ENCODE measurements around the gene MORF4L2.
"Not testable (repeated sequence)": the region's sequence is repeated elsewhere in the genome, so short reads cannot be mapped to it uniquely, and the experiment has no call there.

MORF4L2 gene

GRCh38 chrX:103678199-103678993 is 8.1 kb downstream of the MORF4L2 start:
- DNase-seq: no peak

- DNase-seq: no peak
These were observed 11.7 kb downstream of the MORF4L2 start for GRCh38 chrX:103674531-103675454.

DNA sequence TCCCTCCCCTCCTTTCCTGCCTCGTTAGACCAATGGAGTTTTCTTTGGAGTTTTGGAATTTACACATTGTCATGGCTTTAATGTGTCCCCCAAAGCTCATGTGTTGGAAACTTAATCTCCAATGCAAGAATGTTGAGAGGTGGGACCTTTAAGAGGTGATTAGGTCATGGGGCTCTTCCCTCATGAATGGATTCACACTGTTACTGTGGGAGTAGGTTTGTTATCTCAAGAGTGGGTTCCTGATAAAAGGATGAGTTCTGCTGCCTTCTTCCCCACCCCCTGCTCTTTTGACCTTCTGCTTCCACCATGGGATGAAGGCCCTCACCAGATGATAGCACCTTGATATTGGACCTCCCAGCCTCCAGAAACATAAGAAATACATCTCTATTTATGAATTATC is 16.8 kb downstream of the MORF4L2 start:
- DNase-seq: no peak

GRCh38 chrX:103666202-103667107 is 20.0 kb downstream of the MORF4L2 start:
- no peak for DNase-seq

DNA sequence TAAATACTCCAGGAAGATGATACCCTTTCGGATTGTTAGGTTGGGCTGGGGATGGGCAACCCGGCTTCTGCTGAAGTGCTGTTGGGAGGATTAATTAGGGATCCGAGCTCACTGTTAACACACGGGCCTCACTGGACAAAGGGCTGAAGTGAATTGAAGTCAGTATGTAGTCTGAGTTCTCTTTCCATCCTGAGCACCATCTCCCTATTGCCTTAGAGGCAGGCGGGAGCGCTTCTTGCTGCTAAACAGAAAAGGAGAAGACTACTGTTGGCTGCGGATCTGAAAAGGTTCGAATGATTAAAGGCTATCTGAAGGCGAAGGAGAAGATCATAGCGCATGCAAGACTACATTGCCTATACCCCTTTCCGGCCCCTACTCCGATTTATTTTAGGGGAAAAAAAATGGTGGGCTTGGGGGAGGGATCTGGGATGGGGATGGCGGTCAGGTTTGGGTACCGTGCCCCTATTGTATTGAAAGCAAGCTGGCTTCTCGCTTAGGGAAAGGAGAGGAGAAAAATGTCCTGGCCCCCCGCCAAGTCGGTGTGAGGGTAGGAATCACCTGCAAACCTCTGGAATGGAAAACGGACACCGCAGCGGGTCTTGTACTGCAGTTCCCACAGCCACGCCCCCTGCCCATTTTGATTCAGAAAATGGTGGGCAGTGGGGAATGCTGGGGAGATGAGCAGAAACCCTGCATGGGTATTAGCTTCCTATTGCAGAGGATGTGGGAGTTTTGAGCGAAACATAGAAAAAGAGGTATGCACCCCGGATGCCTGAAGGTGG is 22.3 kb downstream of the MORF4L2 start:
- no peak for DNase-seq

GRCh38 chrX:103659460-103659859 is 27.0 kb downstream of the MORF4L2 start:
- not testable (repeated sequence) for DNase-seq

- DNase-seq: no peak
These were observed 27.6 kb downstream of the MORF4L2 start for GRCh38 chrX:103658681-103659433.

GRCh38 chrX:103657066-103657465 is 29.4 kb downstream of the MORF4L2 start:
- DNase-seq: not testable (repeated sequence)

DNA sequence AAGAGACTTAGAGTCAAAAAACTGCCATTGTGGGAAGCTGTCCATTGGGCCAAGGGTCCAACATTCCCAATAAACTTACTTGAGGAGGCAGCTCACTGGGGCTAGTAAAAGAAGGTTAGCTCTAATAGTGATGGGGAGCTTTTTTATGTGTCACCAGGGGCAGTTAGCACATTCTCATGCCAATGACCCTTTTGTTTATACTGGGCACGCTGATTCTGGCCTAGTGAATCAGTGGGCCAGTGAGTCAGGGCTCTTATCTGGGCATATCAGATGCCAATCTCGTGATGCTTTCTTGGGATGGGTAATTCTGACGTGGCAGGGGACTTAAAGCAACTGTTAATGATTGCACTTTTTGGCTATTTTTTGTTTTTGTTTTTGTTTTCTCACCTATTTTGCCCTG is 29.9 kb downstream of the MORF4L2 start:
- no peak for DNase-seq

- not testable (repeated sequence) for DNase-seq
These were observed 31.1 kb downstream of the MORF4L2 start for GRCh38 chrX:103655230-103656000.

GRCh38 chrX:103651151-103651773 is 35.2 kb downstream of the MORF4L2 start:
- DNase-seq: no peak

GRCh38 chrX:103647630-103648029 is 38.9 kb downstream of the MORF4L2 start:
- DNase-seq: no peak

DNA sequence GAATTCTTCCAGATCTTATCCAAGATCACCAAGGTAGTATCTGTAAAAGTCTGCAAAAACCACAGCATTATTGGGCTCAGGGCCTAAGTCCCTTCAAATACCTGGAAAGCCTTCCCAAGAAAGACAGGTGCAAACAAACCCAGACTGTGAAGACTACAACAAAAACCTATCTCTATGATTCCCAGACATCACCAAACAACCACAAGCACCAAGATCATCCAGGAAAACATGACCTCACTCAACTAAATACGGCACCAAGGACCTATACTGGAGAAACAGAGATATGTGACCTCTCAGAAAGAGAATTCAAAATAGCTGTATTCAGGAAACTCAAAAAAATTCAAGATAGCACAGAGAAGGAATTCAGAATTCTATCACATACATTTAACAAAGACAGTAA is 42.4 kb downstream of the MORF4L2 start:
- DNase-seq: no peak

DNA sequence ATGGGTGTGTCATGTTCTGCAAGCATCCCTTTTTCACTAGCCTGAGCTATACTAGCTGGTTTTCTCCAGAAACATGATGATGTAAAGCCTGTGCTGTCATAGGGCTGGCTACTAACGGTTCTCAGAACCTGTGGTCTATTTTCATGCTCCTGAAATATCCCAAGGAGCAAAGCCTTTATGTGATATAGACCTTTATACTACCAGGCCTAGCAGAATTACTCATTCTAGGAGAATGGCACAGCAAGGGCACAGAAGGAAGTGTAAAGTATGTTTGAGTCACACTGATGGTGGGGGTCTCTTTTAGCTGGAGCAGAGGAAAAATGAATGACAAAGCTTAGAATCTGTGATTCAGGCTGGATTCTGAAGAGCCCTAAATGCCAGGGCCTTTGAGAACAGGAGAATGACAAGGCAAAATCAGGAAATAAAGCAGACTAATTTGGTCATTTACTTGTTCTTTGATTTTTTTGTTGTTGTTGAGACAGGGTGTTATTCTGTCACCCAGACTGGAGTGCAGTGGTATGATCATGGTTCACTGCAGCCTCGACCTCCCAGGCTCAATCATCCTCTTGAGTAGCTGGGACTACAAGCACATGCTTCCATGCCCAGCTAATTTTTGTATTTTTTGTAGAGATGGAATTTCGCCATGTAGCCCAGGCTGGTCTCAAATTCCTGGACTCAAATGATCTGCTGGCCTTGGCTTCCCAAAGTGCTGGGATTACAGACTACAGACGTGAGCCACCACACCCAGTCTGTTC is 45.9 kb downstream of the MORF4L2 start:
- no peak for DNase-seq

DNA sequence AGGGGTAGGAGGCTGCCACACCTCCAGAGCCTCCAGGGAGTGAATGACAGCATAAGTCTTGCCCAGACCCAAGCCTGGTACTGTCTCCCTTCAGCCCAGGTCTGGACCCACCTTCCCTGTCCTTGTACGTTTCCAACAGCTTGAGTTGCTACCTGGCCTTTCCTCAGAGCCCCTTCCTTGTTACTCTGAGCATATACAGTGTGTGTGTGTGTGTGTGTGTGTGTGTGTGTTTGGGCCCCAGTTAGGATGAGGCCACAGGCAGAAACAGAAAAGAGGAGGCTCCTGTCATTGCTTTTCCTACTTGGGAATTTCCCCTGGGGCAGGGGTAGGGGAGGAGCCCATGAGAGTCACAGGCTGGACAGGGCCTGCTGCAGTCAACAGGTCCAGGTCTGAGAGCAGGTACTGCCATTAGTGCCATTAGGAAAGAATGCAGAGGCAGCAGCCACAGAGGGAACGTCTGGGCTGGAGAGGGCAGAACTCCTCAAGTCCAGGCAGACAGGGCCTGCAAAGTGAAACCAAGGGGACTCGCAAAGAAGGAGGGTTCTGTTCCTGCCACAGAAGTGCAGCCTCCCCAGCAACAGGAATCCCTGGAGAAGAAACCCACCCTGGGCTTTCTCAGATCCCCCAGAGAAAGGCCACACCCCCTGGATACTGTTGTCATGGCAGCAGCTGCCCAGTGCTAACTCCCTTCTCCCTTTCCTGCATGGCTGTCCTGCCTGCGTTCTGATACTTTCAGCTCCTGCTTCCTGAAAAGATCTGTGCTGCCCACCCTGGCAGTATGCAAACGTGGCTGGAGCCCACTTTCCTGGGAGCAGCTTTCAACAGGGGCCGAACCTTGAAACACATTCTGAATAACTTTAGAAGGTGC is 47.8 kb downstream of the MORF4L2 start:
- DNase-seq: not testable (repeated sequence)

- DNase-seq: no peak
These were observed 48.7 kb downstream of the MORF4L2 start for GRCh38 chrX:103637604-103638338.

GRCh38 chrX:103635436-103635835 is 51.1 kb downstream of the MORF4L2 start:
- DNase-seq: no peak
